ENCODE results near the gene RNF157.
"Not testable (repeated sequence)": the region's sequence is repeated elsewhere in the genome, so short reads cannot be mapped to it uniquely, and the experiment has no call there.

The RNF157 gene

GRCh38 chr17:76252967-76253766, 12.9 kb upstream of the RNF157 start:
- DNase-seq, result not testable (repeated sequence)

GRCh38 chr17:76252040-76252954, 12.0 kb upstream of the RNF157 start:
- no peak for DNase-seq

GRCh38 chr17:76251478-76252039, 11.3 kb upstream of the RNF157 start:
- no peak for DNase-seq

GRCh38 chr17:76250141-76250540, 9.8 kb upstream of the RNF157 start:
- DNase-seq, result no peak

- no peak for DNase-seq
Observed at GRCh38 chr17:76248013-76248782, 7.9 kb upstream of the RNF157 start.

- no peak for DNase-seq
Observed at GRCh38 chr17:76247304-76247703, 7.0 kb upstream of the RNF157 start.

- DNase-seq, result no peak
Observed at GRCh38 chr17:76246080-76247066, 6.1 kb upstream of the RNF157 start.

GRCh38 chr17:76244721-76245120, 4.4 kb upstream of the RNF157 start:
- not testable (repeated sequence) for DNase-seq

- no peak for DNase-seq
Observed at GRCh38 chr17:76243826-76244679, 3.8 kb upstream of the RNF157 start.

- DNase-seq, result no peak
Observed at GRCh38 chr17:76241691-76242255, 1.5 kb upstream of the RNF157 start.

- no peak for DNase-seq
Observed at GRCh38 chr17:76241204-76241538, 878 bp upstream of the RNF157 start.

- DNase-seq, result no peak
Observed at GRCh38 chr17:76239538-76240274, 587 bp downstream of the RNF157 start.

GRCh38 chr17:76238847-76239537, 1.3 kb downstream of the RNF157 start:
- no peak for DNase-seq

- no peak for DNase-seq
Observed at GRCh38 chr17:76237859-76238313, 2.4 kb downstream of the RNF157 start.

GRCh38 chr17:76236603-76237002, 3.7 kb downstream of the RNF157 start:
- DNase-seq, result no peak

GRCh38 chr17:76235883-76236282, 4.4 kb downstream of the RNF157 start:
- no peak for DNase-seq

- no peak for DNase-seq
Observed at GRCh38 chr17:76234354-76234679, 6.0 kb downstream of the RNF157 start.

GRCh38 chr17:76233588-76234353, 6.5 kb downstream of the RNF157 start:
- DNase-seq, result no peak

Data from NCI-H2029 (cell line).